Activated CD4-positive, CD25-positive, alpha-beta regulatory T cell (primary cell): ENCODE measurements around the gene RAX2.
"Not testable (repeated sequence)": the region's sequence is repeated elsewhere in the genome, so short reads cannot be mapped to it uniquely, and the experiment has no call there.

Source experiments
- DNase-seq, 4 experiments: peaks; one replicate each; lab custom pipeline; 2025; lab: John Stamatoyannopoulos, UW

The RAX2 gene

GRCh38 chr19:3771906-3772455, at the start of gene RAX2:
Gene RAX2, minus strand, starts transcription at chr19:3772228. Its CDS starts 486 bp downstream, at chr19:3771742.
- no peak for DNase-seq

- DNase-seq, result no peak
These were observed 49.1 kb upstream of the RAX2 start for GRCh38 chr19:3821156-3821555.

GRCh38 chr19:3819989-3820388, 48.0 kb upstream of the RAX2 start:
- no peak for DNase-seq

GRCh38 chr19:3818918-3819317, 46.9 kb upstream of the RAX2 start:
- DNase-seq, result no peak

GRCh38 chr19:3818466-3818865, 46.4 kb upstream of the RAX2 start:
- no peak for DNase-seq

DNA sequence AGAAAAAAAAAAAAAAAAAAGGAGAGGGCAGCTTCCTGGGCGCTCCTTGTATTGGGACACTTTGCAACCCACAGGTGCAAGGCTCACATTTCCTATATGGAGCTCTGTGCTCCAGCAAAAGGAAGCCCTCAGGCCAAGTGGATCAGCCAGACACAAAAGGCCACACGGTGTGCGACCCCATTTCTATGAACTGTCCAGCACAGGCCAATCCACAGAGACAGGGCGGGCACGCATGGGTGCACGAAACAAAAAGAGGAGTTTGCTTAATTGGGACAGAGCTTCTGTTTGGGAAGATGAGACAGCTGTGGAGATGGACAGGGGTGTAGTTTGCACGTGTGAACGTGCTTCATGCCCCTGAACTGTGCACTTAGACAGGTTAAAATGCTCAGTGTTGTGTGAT, 45.7 kb upstream of the RAX2 start:
- no peak for DNase-seq

DNA sequence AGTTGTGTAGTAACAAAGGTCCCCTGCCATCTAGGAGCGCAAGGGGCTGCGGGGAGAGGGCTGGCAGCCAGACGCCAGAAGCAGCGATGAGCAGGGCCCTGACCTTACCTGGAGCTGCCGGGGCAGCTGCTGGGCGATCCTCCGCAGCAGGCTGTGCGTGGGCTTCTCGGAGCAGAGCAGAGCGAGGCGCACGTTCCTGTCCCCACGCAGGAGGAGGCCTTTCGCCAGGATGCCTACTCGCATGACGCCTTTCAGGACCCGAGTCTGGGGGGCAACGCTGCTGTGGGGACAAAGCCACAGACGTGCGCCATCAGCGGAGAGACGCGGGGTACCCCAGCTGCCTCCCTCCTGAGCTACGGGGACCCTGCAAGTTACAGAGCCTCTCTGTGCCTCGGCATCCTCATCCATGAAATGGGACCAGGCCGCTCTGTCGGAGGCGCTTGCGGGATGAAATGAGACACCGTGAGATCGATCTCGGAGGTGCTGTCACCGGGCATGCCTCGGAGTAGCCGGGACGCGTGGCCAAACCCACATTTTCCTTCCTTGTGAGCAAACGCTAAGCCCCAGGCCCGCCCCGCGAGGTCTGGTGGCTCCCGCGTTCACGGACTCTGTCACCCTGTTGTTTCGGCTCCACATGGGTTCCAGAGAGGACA, 44.7 kb upstream of the RAX2 start:
- DNase-seq, result no peak

GRCh38 chr19:3816148-3816547, 44.1 kb upstream of the RAX2 start:
- DNase-seq, result not testable (repeated sequence)

GRCh38 chr19:3814648-3815047, 42.6 kb upstream of the RAX2 start:
- no peak for DNase-seq

- no peak for DNase-seq
These were observed 41.7 kb upstream of the RAX2 start for GRCh38 chr19:3813473-3814392.

GRCh38 chr19:3810708-3811355, 38.8 kb upstream of the RAX2 start:
- no peak for DNase-seq

- DNase-seq, result no peak
These were observed 38.1 kb upstream of the RAX2 start for GRCh38 chr19:3809881-3810707.

DNA sequence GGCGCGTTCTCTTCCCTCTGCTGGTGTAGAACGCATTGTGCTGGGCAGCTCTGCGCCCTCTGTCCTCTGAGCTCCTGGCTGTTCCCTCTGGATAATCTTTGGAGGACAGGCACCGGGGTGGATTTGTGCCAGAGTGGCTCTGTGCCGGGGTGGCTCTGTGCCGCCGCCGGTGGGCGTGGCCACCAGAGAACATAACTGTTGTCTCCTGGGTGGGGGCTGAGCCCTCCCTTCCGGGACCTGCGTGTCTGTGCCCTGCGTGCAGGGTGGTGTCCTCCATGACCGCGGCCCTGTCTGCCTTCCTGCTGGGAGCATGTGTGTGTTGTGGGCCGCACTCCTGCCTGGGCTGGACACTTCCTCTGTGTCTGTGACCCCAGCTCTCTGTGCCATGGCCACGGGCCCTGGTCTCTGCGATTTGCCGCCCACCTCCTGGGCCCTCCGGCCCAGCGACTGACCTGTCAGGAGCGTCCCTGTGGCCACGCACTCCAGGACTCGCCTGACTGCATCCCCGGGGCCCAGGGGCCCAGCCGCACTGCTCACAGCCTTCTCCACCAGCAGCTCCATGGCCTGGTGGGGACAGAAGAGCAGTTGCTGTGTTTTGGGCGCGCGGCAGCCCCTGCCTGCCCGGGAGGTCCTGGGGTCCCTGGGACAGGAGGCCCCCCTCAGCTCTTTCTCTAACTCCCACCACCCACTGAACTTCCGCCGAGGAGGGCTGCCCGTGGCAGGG, 36.6 kb upstream of the RAX2 start:
- DNase-seq, result no peak

- no peak for DNase-seq
These were observed 35.7 kb upstream of the RAX2 start for GRCh38 chr19:3807574-3808354.

- no peak for DNase-seq
These were observed 35.1 kb upstream of the RAX2 start for GRCh38 chr19:3807131-3807480.

- DNase-seq, result no peak
These were observed 33.8 kb upstream of the RAX2 start for GRCh38 chr19:3805859-3806258.

- no peak for DNase-seq
These were observed 32.4 kb upstream of the RAX2 start for GRCh38 chr19:3804429-3804828.

DNA sequence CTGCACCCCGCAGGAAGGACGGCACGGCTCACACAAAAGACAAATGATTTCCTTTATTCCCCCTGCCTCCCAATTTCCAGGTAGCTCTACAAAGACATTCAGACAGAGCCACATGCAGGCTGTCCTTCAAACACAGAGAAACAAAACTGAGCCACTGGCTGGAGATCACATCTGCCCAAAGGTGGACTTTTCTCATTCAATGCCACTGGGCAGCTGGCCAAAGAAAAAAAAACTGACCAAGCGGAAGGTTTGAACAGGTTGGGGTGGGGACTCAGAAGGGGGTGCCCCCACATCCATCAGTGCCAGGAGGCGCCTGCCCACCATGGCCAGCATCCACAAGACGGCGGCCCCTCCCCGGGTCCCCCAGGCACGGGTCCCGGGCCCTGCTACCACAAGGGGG, 32.0 kb upstream of the RAX2 start:
- DNase-seq, result no peak

DNA sequence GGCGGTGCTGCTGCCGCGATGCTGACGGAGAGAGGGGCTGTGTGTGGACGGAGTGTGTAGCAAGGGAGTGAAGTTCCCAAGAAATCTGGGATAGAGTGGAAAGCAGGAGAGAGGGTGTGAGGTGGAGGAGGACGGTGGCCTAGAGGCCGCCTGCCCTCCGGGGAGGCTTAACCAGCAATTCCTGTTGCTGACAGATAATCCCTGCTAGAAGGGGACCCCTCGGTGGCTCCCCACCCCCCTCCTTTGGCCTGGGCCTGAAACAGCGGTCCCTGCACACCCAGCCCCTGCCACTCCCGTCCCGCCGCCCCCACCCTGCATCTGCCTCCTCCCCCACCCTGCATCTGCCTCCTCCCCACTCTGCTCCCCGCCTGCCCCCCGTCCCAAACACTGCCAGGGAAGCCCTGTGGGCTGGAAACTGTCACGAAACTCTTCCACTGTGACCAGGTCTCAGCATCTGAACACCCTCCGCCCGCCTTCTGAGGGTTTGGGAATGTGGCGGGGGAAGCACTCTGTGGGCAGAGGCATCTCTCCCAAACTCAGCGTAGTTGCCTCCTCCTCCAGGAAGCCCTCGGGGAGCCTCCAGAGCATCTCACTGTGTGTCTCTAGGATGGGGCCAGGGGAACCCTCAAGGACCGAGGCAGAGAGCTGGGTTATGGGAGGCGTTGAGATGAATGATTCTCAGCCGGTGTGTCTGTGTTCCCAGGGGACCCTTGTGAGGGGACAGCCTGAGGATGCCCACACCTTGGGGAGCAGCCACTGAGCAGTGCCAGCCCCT, 31.3 kb upstream of the RAX2 start:
- DNase-seq, result no peak
